NCI-H524 (cell line): ENCODE results near the gene TPBG.

ENCODE experiments used
- DNase-seq, 2 experiments: peaks; one replicate each; lab custom pipeline; 2025; lab: John Stamatoyannopoulos, UW

The TPBG gene, protein sequence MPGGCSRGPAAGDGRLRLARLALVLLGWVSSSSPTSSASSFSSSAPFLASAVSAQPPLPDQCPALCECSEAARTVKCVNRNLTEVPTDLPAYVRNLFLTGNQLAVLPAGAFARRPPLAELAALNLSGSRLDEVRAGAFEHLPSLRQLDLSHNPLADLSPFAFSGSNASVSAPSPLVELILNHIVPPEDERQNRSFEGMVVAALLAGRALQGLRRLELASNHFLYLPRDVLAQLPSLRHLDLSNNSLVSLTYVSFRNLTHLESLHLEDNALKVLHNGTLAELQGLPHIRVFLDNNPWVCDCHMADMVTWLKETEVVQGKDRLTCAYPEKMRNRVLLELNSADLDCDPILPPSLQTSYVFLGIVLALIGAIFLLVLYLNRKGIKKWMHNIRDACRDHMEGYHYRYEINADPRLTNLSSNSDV

DNA sequence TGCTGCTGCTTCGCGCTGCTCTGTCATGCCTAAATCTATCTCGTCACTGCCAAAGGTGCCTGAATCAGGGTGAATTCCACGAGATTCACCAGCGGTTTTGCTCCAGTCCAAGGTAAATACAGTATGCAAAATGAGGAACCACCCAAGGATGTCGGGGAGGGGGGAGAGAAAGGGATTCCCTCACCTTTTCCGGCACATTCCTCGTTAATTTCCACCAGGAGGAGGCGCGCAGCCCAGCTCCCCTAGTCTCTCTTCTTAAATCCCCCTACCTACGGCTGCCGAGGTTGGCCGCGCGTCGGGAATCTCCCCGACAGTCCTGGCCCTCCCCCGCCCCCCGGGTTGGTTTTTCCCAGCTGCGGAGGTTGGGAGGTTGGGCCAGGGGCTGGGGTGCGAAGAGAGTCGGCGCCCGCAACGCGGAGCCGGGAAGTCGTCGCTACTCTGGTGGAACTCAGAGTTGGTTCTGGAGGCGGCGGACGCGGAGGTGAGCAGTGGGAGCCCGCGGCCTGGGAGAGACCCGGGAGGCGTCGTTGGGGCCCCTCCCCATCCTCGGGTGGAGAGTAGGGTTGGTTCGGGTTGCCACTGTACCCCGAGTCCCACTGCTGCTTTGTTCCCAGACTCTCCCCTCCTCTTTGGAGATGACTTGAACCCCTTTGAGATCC is at the start of gene TPBG:
Gene TPBG, plus strand, starts transcription at position 390 of the 659 bp plus-strand sequence. CDS start 1,145 bp downstream, outside the sequence.
- peak; percentile 30 to 48 for DNase-seq

DNA sequence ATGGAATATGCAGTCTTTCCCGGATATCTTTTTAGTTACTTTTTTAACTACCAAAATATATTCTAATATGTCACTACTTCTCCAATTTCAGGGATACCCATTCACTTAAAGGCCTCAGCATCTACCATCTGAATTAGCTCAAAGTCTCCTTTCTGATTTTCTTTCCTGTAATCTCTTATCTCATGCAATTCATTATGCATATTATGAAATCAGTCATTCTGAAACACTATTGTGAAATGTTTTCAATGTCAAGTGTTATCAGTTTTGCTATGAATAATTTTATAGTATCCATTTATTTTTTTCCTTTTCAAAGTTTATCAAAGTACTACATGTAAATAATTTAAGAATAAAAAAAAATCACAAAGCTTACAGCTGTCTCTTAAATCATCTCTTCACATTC is 41.2 kb upstream of the TPBG start:
- DNase-seq = no peak

DNA sequence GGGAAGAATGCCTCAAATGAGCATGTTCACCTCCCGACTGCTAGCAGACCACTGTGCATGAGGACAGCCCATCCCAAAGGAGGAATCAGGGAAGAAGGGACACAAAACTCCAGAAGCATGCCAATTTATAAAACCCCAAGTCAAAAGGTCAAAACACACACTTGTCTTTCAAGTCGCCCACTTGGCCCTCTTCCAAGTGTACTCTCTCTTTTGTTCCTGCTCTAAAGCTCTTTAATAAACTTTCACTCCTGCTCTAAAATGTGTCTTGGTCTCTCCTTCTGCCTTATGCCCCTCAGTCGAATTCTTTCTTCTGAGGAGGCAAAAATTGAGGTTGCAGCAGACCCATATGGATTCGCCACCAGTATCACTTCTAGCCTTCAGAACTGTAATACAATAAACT is 33.9 kb upstream of the TPBG start:
- DNase-seq = no peak

DNA sequence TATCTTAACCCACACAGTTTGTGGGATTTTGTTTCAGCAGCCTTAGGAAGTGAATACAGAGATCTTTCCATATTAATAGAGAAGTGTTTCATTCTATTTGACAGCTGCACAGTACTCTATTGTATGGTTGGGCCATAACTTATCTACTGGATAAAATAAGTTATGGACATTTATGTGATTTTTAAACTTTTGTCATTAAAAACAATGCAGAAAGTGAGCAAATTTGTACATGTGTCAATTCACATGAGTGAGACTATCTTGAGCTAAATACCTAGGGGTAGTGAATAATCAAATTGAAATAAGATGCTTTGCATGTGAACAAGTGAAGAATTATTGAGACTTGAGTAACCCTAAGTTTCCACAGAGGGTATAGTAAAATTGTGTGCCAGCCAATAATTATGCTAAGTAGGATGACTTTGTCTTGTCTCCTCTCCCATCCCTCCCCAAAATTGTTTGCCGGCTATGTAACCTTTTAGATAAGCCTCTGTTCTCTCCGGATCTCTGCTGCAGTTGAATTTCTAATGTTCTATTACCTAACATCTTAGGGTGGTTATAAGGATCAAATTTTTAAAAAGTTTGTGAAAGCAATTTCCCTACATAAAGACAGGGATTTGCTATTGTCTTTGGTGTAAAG is 33.3 kb upstream of the TPBG start:
- no peak for DNase-seq

DNA sequence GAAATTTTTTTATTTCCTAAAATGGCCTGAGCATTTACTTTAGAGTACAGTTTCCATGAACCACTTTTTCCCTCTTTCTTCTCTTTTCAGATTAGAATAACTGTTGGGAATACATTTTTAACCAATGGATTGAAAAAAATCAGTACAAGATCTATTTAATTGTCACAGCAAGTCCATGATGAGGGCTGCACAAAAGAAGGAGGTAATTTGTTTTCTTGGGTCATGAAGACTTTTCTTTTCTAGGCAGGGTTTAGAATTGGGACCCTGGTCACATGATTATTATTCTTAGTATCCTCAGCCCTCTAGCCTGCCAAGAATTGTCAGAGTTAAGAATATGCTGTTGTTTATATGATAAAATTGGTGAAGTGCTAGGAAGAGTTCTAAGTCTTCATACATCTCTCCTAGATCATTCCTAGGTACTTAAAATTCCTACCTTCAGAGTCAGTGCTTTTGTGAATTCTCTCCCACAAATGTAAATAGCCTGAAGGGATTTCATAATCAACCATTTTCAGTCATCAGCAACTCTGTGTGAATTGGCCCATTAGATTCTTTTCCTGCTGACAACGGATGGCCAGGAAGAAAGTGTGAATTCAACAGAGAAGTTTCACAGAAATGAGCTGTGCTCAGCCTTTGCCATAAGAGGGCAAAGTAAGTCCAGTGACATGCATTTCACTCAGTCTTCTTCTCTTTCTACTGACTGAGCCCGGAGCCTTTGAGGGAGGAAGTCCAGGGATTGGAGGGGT is 32.4 kb upstream of the TPBG start:
- no peak for DNase-seq

DNA sequence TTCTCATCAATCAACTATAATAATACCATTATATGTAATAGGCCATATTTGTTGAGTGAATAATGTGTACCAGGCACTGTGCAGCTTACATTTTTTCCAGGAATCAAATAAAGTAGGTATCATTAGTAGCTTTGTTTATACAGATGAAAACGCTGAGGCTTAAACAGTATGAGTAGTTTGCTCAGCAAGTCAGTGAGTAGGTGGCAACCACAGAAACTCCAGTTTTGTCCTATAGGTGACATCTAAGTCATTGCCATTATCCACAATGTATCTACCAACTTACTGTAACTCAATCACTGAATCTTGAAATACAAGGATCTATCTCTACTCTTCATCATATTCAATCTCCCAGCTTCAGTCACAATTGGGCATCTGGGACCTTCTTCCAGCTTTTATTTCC is 29.8 kb upstream of the TPBG start:
- no peak for DNase-seq

DNA sequence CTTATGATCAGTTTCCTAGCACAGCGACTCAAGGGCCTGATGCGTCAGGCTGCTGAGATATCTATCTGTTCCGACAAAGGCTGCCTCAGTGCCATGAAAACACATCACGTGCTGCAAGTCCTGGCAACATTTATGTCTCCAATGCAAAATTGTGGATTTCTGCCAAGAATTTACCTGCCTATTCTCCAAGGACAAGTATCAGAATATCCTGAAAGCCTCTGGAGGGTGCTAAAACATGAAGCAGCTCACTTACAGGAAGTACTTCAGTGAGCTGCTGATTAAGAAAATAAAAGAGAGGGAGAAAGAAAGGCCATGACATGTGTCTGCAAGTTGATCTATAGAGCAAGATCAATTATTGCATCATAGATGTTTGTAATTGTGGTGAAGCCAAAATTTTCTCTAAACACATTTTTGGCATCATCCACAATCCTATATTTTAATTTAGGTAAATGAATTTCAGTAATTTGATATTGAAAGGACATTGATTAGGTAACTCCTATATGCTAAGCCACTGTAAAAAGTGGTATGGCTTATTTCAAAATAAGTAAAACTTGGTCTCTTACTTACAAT is 25.8 kb upstream of the TPBG start:
- no peak for DNase-seq

DNA sequence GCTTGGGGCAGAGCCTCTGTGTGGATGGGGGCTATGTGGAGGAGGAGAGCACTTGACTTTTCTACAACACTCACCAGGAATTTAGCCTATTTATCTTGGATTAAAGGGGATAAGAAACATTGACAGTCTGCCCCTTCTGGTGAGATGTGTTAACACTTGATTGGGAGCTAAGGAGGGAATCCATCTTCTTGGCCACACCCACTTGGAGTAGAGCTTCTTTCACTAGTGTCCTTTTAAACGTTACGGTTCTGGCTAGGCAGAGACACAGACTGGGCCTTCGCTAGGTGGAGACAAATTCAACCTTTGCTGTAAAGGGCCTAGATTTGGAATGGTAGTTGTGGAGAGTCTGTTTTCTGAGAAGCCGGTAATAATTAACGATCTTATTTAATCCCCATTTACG is 15.5 kb upstream of the TPBG start:
- peak; percentile 84 to 95 for DNase-seq

DNA sequence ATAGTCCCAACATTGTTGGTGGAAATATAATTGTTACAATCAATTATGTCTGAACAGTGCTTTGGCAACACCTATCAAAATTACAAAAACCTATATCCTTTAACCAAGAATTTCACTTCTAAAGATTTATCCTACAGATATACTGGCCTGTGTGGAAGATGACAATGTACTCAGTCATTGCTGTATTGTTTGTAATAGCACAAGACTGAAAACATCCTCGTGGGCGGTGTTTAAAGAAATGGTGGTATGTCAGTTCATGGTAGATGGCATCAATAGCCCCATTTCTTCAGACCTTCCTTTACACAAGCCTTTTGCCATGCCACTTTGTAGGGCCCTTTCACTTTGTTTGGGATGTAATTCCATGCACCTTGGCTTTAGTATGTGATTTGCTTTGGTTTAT is 9.8 kb upstream of the TPBG start:
- DNase-seq = no peak

DNA sequence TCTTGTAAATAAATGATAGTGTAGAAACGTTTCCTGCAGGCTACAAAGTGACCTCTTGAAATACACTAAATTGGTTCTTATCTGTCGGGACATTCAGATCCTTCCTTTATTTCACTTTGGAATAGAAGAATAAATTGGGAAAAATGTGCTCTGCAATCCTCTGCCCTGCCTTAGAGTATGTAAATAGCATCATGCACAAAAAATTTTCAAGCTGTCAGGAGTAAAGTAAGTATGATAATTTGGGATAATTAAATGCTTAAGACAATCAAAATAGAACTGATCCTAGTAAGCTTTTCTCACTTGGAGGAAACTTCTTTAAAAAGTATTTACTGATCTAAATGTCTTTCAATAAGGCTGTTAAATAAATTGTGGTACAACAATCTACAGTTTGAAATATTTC is 3.1 kb upstream of the TPBG start:
- no peak for DNase-seq

DNA sequence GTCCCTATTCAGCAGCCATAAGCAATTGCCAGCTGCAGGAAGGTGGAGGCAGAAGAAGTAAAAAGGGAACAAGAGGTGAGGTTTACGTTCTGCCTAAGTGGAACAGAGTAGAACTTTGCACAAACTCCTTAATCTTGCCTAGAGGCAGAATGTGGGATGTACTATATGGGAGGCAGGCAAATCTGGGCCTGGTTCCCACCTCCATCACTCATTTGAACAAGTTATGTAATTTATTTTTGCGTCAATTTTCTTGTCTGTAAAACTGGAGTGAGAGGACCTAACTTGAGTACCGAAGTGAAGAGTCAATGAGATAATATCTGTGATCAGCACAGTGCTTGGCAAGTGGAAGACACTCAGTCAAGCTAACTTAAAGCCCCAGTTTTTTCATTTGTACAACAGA is 2.0 kb upstream of the TPBG start:
- no peak for DNase-seq

DNA sequence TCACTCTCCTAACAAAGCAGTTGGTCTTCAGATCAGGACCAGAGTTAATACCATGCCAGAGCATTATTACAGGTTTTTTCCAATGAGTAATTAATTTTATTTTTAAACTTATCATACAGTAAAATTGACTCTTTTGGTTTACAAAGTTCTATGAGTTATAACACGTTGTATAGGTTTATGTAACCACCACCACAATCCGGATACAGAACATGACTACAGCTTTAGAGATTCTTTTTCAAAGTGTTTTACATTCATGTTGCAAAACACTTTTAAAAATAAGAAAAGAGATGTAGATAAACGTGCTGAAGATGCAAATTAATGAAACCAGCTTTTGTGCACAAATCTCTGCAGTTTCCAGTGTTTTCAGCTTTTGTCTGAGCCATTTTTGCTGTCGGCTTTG is 1.5 kb upstream of the TPBG start:
- no peak for DNase-seq

DNA sequence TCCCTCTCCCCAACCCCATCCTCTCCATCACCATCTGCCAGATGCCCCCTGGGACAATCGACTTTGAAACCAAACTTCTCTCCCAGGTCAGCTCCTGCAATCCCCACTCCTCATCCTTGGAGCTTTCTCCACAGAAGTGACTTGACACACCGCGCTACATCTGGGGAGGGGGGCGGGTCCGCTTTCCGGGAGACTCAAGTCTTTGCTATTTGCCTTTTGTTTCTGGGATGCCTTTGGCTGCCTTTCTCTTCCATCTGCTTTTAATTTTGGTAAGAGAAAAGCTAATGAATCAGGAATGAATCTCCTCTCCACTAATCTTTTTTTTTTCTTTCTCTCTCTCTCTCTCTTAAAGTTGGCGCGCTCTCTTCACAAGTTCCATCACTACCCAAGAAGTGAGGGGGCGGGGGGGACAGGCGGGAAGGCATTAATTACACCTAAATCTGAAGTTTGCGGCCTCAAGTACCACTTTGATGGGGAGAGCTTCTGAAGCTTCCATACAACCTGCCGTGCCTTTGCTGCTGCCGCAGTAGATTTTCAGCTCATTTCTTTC is 664 bp upstream of the TPBG start:
- DNase-seq = peak; percentile 19 to 50

DNA sequence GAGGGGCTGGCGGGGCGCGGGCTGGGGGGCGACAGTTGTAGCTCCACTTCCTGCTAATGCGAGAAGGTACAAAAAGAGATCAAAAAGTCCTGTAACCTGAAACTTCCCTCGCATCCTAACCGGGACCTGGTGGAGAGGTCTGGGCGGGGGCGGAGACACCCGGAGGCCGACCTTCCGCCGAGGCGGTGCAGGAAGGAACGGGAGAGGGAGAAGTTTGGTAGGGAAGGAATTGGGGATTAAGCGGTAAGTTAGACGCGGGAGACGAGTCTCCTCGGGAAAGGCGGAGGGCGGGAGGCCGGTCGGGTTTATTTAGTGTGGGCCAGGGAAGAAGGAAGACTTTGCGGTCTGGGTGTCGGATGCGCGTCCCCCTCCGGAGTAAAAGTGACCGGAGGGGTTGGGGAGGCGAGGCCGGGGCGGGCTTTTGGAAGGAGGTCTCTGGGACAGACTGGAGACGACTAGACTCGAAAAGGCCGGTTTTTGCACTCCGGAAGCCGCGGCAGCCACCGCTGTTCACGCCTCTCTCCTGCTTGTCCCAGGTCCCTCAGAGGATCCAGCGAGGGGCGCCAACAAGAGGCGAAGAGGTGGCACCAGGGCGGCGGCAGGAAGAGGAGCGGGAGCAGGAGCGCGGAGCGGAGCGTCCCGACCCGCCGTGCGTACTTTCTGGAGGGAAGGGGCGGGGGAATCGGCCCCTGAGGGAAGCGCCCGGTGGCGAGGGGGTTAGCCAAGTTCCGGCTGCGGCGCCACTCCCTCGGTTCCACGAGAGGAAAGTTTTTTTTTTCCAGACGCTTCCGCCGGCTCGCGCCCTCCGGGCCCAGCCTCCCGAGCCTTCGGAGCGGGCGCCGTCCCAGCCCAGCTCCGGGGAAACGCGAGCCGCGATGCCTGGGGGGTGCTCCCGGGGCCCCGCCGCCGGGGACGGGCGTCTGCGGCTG is 734 bp downstream of the TPBG start:
- DNase-seq = peak in 1 of 2 experiments; percentile 29

DNA sequence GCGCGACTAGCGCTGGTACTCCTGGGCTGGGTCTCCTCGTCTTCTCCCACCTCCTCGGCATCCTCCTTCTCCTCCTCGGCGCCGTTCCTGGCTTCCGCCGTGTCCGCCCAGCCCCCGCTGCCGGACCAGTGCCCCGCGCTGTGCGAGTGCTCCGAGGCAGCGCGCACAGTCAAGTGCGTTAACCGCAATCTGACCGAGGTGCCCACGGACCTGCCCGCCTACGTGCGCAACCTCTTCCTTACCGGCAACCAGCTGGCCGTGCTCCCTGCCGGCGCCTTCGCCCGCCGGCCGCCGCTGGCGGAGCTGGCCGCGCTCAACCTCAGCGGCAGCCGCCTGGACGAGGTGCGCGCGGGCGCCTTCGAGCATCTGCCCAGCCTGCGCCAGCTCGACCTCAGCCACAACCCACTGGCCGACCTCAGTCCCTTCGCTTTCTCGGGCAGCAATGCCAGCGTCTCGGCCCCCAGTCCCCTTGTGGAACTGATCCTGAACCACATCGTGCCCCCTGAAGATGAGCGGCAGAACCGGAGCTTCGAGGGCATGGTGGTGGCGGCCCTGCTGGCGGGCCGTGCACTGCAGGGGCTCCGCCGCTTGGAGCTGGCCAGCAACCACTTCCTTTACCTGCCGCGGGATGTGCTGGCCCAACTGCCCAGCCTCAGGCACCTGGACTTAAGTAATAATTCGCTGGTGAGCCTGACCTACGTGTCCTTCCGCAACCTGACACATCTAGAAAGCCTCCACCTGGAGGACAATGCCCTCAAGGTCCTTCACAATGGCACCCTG is 1.6 kb downstream of the TPBG start:
- DNase-seq = peak in 1 of 2 experiments; percentile 40

DNA sequence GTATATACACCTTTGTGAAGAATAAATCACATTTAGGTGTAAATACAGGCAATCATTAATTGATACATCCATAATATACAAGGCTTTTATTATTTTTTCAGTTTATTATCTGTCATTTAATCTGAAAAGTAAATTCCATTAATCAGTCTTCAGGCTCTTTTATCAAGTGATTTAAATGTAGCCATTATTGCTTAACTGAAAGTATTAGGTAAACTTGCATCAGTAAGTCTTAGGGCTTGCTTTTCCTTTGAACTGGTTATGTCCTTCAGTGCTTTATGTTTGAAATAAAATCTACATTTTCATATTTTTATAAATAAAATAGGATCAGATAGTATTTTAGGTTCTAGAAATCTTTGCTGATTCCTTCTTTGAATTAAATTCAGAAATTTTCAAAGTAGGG is 4.1 kb downstream of the TPBG start:
- no peak for DNase-seq

DNA sequence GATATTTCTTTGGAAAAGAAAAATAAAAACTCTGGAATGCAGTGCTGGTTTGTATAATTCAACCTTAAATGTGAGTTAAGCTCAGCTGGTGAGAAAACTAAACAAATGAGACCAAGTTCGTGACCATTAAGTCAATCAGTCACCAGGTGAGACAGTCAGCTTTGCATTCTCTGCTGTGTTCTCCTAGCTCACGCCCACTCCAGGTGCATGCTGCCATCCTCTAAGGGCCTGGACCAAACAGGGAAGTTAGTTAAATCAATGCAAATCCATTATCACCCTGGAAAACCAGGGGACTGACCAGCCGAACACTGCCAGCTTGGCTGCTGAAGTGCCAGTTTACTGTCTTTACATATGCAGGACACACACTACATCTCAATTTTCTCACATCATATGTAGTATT is 7.2 kb downstream of the TPBG start:
- no peak for DNase-seq

DNA sequence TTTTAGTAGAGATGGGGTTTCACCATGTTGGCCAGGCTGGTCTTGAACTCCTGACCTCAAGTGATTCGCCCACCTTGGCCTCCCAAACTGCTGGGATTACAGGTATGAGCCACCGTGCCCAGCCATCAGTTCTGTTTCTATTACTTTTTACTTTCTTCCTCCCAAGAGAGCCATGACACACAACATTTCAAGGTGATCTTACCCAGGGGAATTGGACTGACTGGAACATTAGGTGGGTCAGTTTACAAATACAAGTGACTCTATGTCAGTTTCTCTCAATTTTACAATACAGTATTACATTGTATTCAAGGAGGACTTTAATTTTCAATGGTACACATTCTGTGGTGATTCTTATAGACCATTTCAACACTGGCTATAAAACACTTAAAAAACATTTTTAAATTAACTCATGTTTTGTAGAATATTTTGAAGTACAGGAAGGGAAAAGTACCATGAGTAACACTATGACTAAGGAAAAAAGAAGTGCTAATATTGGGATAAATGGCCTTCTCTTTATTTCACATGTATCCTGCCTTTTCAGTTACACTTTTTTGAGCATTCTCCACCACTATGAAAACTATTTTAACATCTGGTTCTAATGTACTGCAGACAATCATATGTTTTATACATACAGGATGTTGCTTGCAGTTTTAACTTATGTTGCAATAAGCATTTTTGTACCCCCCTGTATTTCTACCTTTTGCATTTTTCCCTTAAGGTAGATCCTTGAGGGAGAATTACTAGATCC is 8.4 kb downstream of the TPBG start:
- no peak for DNase-seq

DNA sequence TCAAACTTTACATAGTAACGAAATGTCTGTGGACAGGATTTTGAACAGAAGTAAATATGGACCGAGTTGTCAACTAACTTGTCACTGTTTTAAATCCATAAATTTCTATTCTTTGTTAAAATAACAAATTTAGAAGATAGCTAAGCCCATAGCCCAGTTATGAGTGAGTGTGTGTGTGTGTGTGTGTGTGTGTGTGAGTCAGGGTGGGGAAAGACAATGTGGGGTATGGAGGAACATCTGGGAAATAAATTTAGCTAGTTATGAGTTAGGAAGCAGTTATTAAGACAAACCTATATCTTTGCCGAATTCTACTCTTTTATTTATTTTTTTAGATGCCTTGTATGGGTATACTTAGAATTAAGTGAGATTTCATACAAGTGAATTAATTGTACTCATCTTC is 9.0 kb downstream of the TPBG start:
- no peak for DNase-seq
